K562 (cell line): Measurements from ENCODE around the gene LSM6. TPM values are rescaled to one million over a fixed set of nuclear protein-coding genes. Genes with fewer than 3 reads are reported as not detected.

Experiments used
- ATAC-seq: fragments of 200-7000 bp; cut with Tn5 transposase; 3 replicates; pipeline ENCODE4 v1.9.1; 2020; ENCODE audit warnings: moderate library complexity
- Bru-seq: library from RNA; stranded (reverse); fragments of 400-500 nt; gene quantifications from one replicate; lab custom pipeline; 2021; lab: Mats Ljungman, UMichigan
- BruChase-seq, 2 experiments: library from RNA; stranded (reverse); fragments of 400-500 nt; gene quantifications; one replicate each; lab custom pipeline; 2021; lab: Mats Ljungman, UMichigan
- BruUV-seq: library from RNA; stranded (reverse); fragments of 400-500 nt; replicated peaks from 2 replicates; lab custom pipeline; 2021; lab: Mats Ljungman, UMichigan
- CTCF ChIA-PET: fragments of 300-600 bp; formaldehyde crosslinking; extraction: SDS; loops from one replicate; lab custom pipeline; 2021; ENCODE audit warnings: low intra/inter-chr PET ratio; lab: Yijun Ruan, JAX
- POLR2A ChIA-PET: fragments of 300-600, 350-650 bp; sonication (Branson Sonifier 250); formaldehyde crosslinking; extraction: SDS; loops from one replicate; lab custom pipeline; 2021; ENCODE audit warnings: antibody characterized with exemption, inconsistent platforms; lab: Yijun Ruan, JAX
- DNase-seq, 4 experiments: peaks; one replicate each; pipeline versions ENCODE4 v3.0.0 to v3.0.0-alpha.2; 2011 to 2018; ENCODE audit warnings: low spot score in 3 of 4, mixed read lengths in 3 of 4; ENCODE audit errors: extremely low read depth in 1 of 4
- FAIRE-seq: peaks from 2 replicates; lab custom pipeline; 2011; peaks lifted over from hg19 to GRCh38; lab: Jason Lieb, UNC
- H2AFZ ChIP-seq: 2 replicates; pipeline ENCODE4 v1.6.0; 2011; ENCODE audit warnings: low read depth, low read length, control low read depth, inconsistent platforms
- H3K27ac ChIP-seq: fragments of 200-600 bp; 3 replicates; pipeline ENCODE4 v1.8.0; 2011; ENCODE audit warnings: low read depth, mild to moderate bottlenecking, control low read depth, inconsistent platforms, low read length, moderate library complexity, mixed read lengths; ENCODE audit errors: extremely low read depth
- H3K27me3 ChIP-seq, 2 experiments: fragments of 300-600 bp in 1 of 2; 2 replicates in 1 of 2; 3 replicates in 1 of 2; pipeline versions ENCODE4 v1.6.0 to v1.8.0; 2011; ENCODE audit warnings: inconsistent platforms in 2 of 2, low read length in 2 of 2, mild to moderate bottlenecking in 1 of 2, mixed read lengths in 1 of 2, moderate library complexity in 1 of 2; ENCODE audit not compliant: control insufficient read depth in 2 of 2, insufficient read depth in 2 of 2
- H3K36me3 ChIP-seq: fragments of 300-600 bp; 3 replicates; pipeline ENCODE4 v1.8.0; 2011; ENCODE audit warnings: mild to moderate bottlenecking, low read length, inconsistent platforms; ENCODE audit not compliant: control insufficient read depth, insufficient read depth
- H3K4me1 ChIP-seq, 2 experiments: fragments of 200-600 bp in 1 of 2; replicated peaks in 1 of 2; 2 replicates in 1 of 2; 3 replicates in 1 of 2; pipeline versions ENCODE4 v1.5.1 to v1.8.0; 2011; ENCODE audit warnings: inconsistent platforms in 2 of 2, low read length in 2 of 2, mild to moderate bottlenecking in 1 of 2, mixed read lengths in 1 of 2, moderate library complexity in 1 of 2; ENCODE audit not compliant: control insufficient read depth in 2 of 2, insufficient read depth in 2 of 2
- H3K4me2 ChIP-seq: 2 replicates; pipeline ENCODE4 v1.6.1; 2011; ENCODE audit warnings: low read length, control low read depth, inconsistent platforms, mixed read lengths; ENCODE audit not compliant: insufficient read depth
- H3K4me3 ChIP-seq: fragments of 200-600 bp; sonication (generic), shearing (Covaris generic); 2 replicates; pipeline ENCODE4 v1.5.1; 2016; ENCODE audit warnings: control low read depth, inconsistent platforms
- H3K79me2 ChIP-seq: fragments of 200-600 bp; 3 replicates; pipeline ENCODE4 v1.8.0; 2011; ENCODE audit warnings: low read length, inconsistent platforms; ENCODE audit not compliant: control insufficient read depth, insufficient read depth
- H3K9ac ChIP-seq, 2 experiments: 2 replicates each; pipeline versions ENCODE4 v1.6.0 to v1.6.1; 2011; ENCODE audit warnings: low read depth in 2 of 2, low read length in 2 of 2, control low read depth in 1 of 2, inconsistent platforms in 1 of 2, mild to moderate bottlenecking in 1 of 2, mixed read lengths in 1 of 2; ENCODE audit not compliant: insufficient read depth in 1 of 2
- H3K9me1 ChIP-seq: one replicate; pipeline ENCODE4 v1.6.0; 2011; ENCODE audit warnings: inconsistent platforms, mild to moderate bottlenecking, low read length, moderate library complexity; ENCODE audit not compliant: control insufficient read depth, insufficient read depth
- H3K9me3 ChIP-seq: replicated peaks from 2 replicates; pipeline ENCODE4 v1.5.1; 2011; ENCODE audit warnings: low read depth, low read length, inconsistent platforms; ENCODE audit not compliant: control insufficient read depth, insufficient read depth
- H4K20me1 ChIP-seq: replicated peaks from 2 replicates; pipeline ENCODE4 v1.6.1; 2011; ENCODE audit warnings: low read length, inconsistent platforms, mixed read lengths; ENCODE audit not compliant: control insufficient read depth, insufficient read depth
- CBX8 ChIP-seq: fragments of 200-600 bp; sonication (generic); IDR thresholded peaks from 2 replicates; pipeline ENCODE4 v1.6.1; 2012; ENCODE audit warnings: borderline replicate concordance, mixed run types, low read depth, mild to moderate bottlenecking, moderate library complexity, mixed read lengths, low read length, control low read depth, inconsistent platforms; ENCODE audit not compliant: poor library complexity, severe bottlenecking; ENCODE audit errors: extremely low read depth
- MAZ ChIP-seq, 2 experiments: fragments of 450-650 bp in 1 of 2; sonication (generic) in 1 of 2; formaldehyde crosslinking; IDR thresholded peaks in 1 of 2; conservative IDR thresholded peaks in 1 of 2; 2 replicates each; pipeline versions ENCODE4 v1.4.0 to v1.5.0; 2020; ENCODE audit warnings: mild to moderate bottlenecking in 1 of 2, missing genetic modification reagents in 1 of 2
- RBM39 ChIP-seq: fragments of 200-400 bp; formaldehyde crosslinking; optimal IDR thresholded peaks from 2 replicates; pipeline ENCODE3; 2018; ENCODE audit warnings: low read depth, low read length
- SRSF3 ChIP-seq: fragments of 200-400 bp; formaldehyde crosslinking; IDR thresholded peaks from 2 replicates; pipeline ENCODE4 v1.6.1; 2016; ENCODE audit warnings: mild to moderate bottlenecking, low read length, moderate library complexity; ENCODE audit not compliant: insufficient read depth
- TBP ChIP-seq: optimal IDR thresholded peaks from 2 replicates; pipeline ENCODE3; 2011; ENCODE audit warnings: low read depth, low read length, improper control_type of control experiment
- TEAD4 ChIP-seq, 2 experiments: sonication (generic) in 1 of 2; formaldehyde crosslinking in 1 of 2; IDR thresholded peaks; 2 replicates each; pipeline versions ENCODE4 v1.6.1 to v1.8.0; 2012 to 2022; ENCODE audit warnings: borderline replicate concordance in 1 of 2, inconsistent platforms in 1 of 2, low read length in 1 of 2, mild to moderate bottlenecking in 1 of 2, missing genetic modification reagents in 1 of 2
- U2AF1 ChIP-seq: fragments of 200-400 bp; formaldehyde crosslinking; optimal IDR thresholded peaks from 2 replicates; pipeline ENCODE3; 2017; ENCODE audit warnings: mild to moderate bottlenecking, low read depth, low read length, moderate library complexity
- VEZF1 ChIP-seq: fragments of 200-800 bp; sonication (Bioruptor generic); IDR thresholded peaks from 2 replicates; pipeline ENCODE4 v1.6.1; 2017; ENCODE audit warnings: missing genetic modification characterization, missing compliant biosample characterization
- WGBS: fragments of 100-300 bp; shearing (Covaris generic); methylation state at CpG from one replicate; pipeline ENCODE4 v1.1.6; 2016; ENCODE audit warnings: low coverage, mixed read lengths; ENCODE audit not compliant: insufficient coverage; ENCODE audit errors: missing lambda C conversion rate; 5-methylcytosine and 5-hydroxymethylcytosine counted together
- in situ Hi-C: fragments of 300-500 bp; cut with MboI; formaldehyde crosslinking; loops from 4 replicates; pipeline ENCODE4 v1.15.0; 2018; ENCODE audit warnings: inconsistent platforms, mixed read lengths
- intact Hi-C: fragments of 100-400 bp; cut with micrococcal nuclease; formaldehyde crosslinking; loops from 2 replicates; pipeline ENCODE4 v1.14.2; 2022
- long read RNA-seq, 3 experiments: library from polyadenylated mRNA in 2 of 3; library from RNA in 1 of 3; unstranded in 2 of 3; stranded (forward) in 1 of 3; transcript quantifications; one replicate each; pipeline ENCODE4 v2.0.0, GENCODE V29; 2019 to 2022
- polyA minus RNA-seq, 3 experiments: library from RNA; depleted of rRNA, polyadenylated mRNA; stranded (reverse); fragments of >200 nt; gene quantifications; 2 replicates each; pipeline ENCODE4 v1.2.3, GENCODE V29; 2011
- polyA plus RNA-seq, 8 experiments: library from polyadenylated mRNA; depleted of rRNA in 4 of 8; stranded (reverse) in 5 of 8; unstranded in 3 of 8; fragments of >200 nt; fragmentation: Nextera tagmentation in 2 of 8; fragmentation: Illumina TruSeq in 1 of 8; extraction: Ambion mirVana in 2 of 8; extraction: Trizol in 1 of 8; gene quantifications; 2 replicates each; pipeline versions ENCODE4 v1.2.1 to v1.2.3, GENCODE V29; 2011 to 2014; ENCODE audit warnings: inconsistent platforms in 1 of 8, missing spikeins in 1 of 8
- total RNA-seq, 7 experiments: library from RNA; depleted of rRNA in 6 of 7; stranded (reverse); fragments of >200 nt in 6 of 7; fragmentation: Illumina TruSeq in 2 of 7; extraction: Trizol in 2 of 7; gene quantifications; 2 replicates each; pipeline versions ENCODE4 v1.2.1 to v1.2.3, GENCODE V29; 2011 to 2021; ENCODE audit warnings: low replicate concordance in 1 of 7
- TF ChIP-seq, protein P1 (sequence below): fragments of 450-650 bp; IDR thresholded peaks from 2 replicates; pipeline ENCODE4 v1.6.1; 2016; ENCODE audit warnings: borderline replicate concordance

The LSM6 gene
- total RNA-seq (2011; cell fraction: chromatin; rRNA removed; ENCODE audit: low replicate concordance) = 28.4 and 35.2 TPM in 2 replicates
- total RNA-seq (2011; cell fraction: nucleolus; rRNA removed) = 30.4 and 32.6 TPM in 2 replicates
- total RNA-seq (2011; cell fraction: nucleoplasm; rRNA removed) = 43.6 and 64.9 TPM in 2 replicates
- 64.4 and 83.2 TPM in 2 replicates for total RNA-seq (2014; rRNA removed)
- 86.6 and 102 TPM in 2 replicates for total RNA-seq (2014; rRNA removed; fragmentation: Illumina TruSeq; extraction: Trizol)
- 144 and 150 TPM in 2 replicates for total RNA-seq (2015; rRNA removed; fragmentation: Illumina TruSeq; extraction: Trizol)
- total RNA-seq (2021) = 38.7 and 42.1 TPM in 2 replicates
- 17.5 and 39.9 TPM in 2 replicates for polyA plus RNA-seq (2011; rRNA removed)
- polyA plus RNA-seq (2011; cell fraction: cytosol; rRNA removed) = 11.3 and 26.1 TPM in 2 replicates
- polyA plus RNA-seq (2011; cell fraction: nucleus; rRNA removed) = 21.1 and 25.3 TPM in 2 replicates
- polyA plus RNA-seq (2012) = 32.3 and 93.3 TPM in 2 replicates
- polyA plus RNA-seq (2014; fragmentation: Illumina TruSeq; extraction: Trizol) = 102 TPM in 2 replicates
- 100 to 1,000 TPM in 1 of 2 experiments, 10 to 100 TPM in 1; 97.4 to 111 TPM for polyA plus RNA-seq (2014; fragmentation: Nextera tagmentation; extraction: Ambion mirVana)
- polyA plus RNA-seq (2014; rRNA removed) = 99.8 and 110 TPM in 2 replicates
- 23.0 and 26.0 TPM in 2 replicates for polyA minus RNA-seq (2011; rRNA and poly(A)+ RNA removed)
- polyA minus RNA-seq (2011; cell fraction: cytosol; rRNA and poly(A)+ RNA removed) = 7.1 and 12.3 TPM in 2 replicates
- polyA minus RNA-seq (2011; cell fraction: nucleus; rRNA and poly(A)+ RNA removed) = 51.4 and 69.4 TPM in 2 replicates
- Bru-seq, nascent RNA = percentile 87 among the genes with signal in this experiment
- BruChase-seq, experiment 1, labeled RNA remaining after a 2-hour chase = percentile 85 among the genes with signal in this experiment
- BruChase-seq, experiment 2, labeled RNA remaining after a 6-hour chase = percentile 85 among the genes with signal in this experiment
- long read RNA-seq, experiment 1, transcript LSM6-201 (4 exons, 2,259 nt) = major isoform, 72 of 125 reads
- long read RNA-seq, experiment 1, partial matches to known transcripts = 27 of 125 reads
- long read RNA-seq, experiment 1, other reads (novel, unspliced or antisense) = 20 of 125 reads
- long read RNA-seq, experiment 2, transcript LSM6-201 (4 exons, 2,259 nt) = major isoform, 23 of 34 reads
- long read RNA-seq, experiment 2, partial matches to known transcripts = 2 of 34 reads
- long read RNA-seq, experiment 2, other reads (novel, unspliced or antisense) = 4 of 34 reads
- long read RNA-seq, experiment 3, transcript LSM6-201 (4 exons, 2,259 nt) = major isoform, 39 of 47 reads
- long read RNA-seq, experiment 3, partial matches to known transcripts = 2 of 47 reads
- long read RNA-seq, experiment 3, other reads (novel, unspliced or antisense) = 0 of 47 reads

GRCh38 chr4:146175541-146176453 lies at the start of gene LSM6:
LSM6 (plus strand) TSS chr4:146175718; CDS start chr4:146182922, 7,204 bp downstream.
- H3K79me2 ChIP-seq = peaks cover 41% of the 10 kb centered on the region
- peak within 1 kb of the TSS; percentile 97 for H2AFZ ChIP-seq
- peak within 1 kb of the TSS; percentile 99 for H3K4me3 ChIP-seq
- H3K9ac ChIP-seq = peak within 1 kb of the TSS; percentile 90 to 99
- peaks cover 4 to 12% of the 10 kb centered on the region in 2 experiments; a peak in 3 of 5 replicates for H3K4me1 ChIP-seq
- ChIA-PET POLR2A (interaction anchor here (0.5 kb wide), 1 partner anchor 29 kb away, joined by 3 read pairs; no protein-coding TSS in a partner anchor), CTCF (no interaction called here)
- no peaks in the 10 kb centered on the region for H3K9me3 ChIP-seq
- H3K27ac ChIP-seq = peak within 1 kb of the TSS; percentile 82
- no peaks in the 10 kb centered on the region; the same call in 1 of the 2 replicates for H4K20me1 ChIP-seq
- in situ Hi-C loops = no loop called here
- peak within 1 kb of the TSS; percentile 88 for H3K4me2 ChIP-seq
- TSS peak; percentile 70 for BruUV-seq
- no peaks in the 10 kb centered on the region for H3K9me1 ChIP-seq
- no peaks in the 10 kb centered on the region for H3K27me3 ChIP-seq
- peak; percentile 91 for FAIRE-seq
- ATAC-seq = peak; percentile 93
- intact Hi-C loops = no loop called here
- H3K36me3 ChIP-seq = peaks cover 16% of the 10 kb centered on the region
- peak; percentile 86 to 93 (median 88) for DNase-seq
- WGBS = under 1% methylated on average over 50 of the region's 75 CpGs
- TF ChIP-seq TBP (peak; percentile 60), MAZ (CRISPR knock-in tag; conservative IDR thresholded peaks at IDR 0.05 in 1 of 2, IDR thresholded peaks at IDR 0.05 in 1 of 2) (peak in 1 of 2 experiments; percentile 12; a peak in 1 of 4 replicates), U2AF1 (no peak), RBM39 (no peak), VEZF1 (CRISPR knock-in tag) (peak; percentile 16; the same call in 1 of the 2 replicates), TEAD4 (IDR thresholded peaks at IDR 0.05; ENCODE audit: low read length) (no peak), TEAD4 (CRISPR knock-in tag; IDR thresholded peaks at IDR 0.05; ENCODE audit: borderline replicate concordance) (no peak), CBX8 (no peak), SRSF3 (no peak)
- TF ChIP-seq, protein P1, sequence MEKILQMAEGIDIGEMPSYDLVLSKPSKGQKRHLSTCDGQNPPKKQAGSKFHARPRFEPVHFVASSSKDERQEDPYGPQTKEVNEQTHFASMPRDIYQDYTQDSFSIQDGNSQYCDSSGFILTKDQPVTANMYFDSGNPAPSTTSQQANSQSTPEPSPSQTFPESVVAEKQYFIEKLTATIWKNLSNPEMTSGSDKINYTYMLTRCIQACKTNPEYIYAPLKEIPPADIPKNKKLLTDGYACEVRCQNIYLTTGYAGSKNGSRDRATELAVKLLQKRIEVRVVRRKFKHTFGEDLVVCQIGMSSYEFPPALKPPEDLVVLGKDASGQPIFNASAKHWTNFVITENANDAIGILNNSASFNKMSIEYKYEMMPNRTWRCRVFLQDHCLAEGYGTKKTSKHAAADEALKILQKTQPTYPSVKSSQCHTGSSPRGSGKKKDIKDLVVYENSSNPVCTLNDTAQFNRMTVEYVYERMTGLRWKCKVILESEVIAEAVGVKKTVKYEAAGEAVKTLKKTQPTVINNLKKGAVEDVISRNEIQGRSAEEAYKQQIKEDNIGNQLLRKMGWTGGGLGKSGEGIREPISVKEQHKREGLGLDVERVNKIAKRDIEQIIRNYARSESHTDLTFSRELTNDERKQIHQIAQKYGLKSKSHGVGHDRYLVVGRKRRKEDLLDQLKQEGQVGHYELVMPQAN = no peak
